ENCODE measurements around the gene CYP2S1. TPM values are rescaled to one million over a fixed set of nuclear protein-coding genes. Genes with fewer than 3 reads are reported as not detected.

CYP2S1 gene
- total and polyA plus RNA-seq, 8 donors, result 2.6 to 22.5 (median 4.2) TPM

DNA sequence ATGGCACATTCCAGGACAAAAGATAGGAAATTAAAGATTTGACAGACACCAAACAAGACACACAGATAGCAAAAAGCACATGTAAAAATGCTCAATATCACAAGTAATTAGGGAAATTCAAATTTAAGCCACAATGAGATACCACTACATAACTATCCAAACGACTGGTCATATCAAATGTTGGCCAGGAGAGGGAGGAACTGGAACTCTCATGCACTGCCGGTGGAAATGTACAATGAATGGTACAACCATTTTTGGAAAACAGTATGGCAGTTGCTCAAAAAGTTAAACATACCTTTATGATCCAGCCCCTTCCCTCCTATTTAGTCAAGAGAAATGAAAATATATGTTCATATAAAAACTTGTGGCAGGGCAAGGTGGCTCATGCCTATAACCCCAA lies 36.8 kb upstream of the CYP2S1 start:
- TF ChIP-seq, protein P1, sequence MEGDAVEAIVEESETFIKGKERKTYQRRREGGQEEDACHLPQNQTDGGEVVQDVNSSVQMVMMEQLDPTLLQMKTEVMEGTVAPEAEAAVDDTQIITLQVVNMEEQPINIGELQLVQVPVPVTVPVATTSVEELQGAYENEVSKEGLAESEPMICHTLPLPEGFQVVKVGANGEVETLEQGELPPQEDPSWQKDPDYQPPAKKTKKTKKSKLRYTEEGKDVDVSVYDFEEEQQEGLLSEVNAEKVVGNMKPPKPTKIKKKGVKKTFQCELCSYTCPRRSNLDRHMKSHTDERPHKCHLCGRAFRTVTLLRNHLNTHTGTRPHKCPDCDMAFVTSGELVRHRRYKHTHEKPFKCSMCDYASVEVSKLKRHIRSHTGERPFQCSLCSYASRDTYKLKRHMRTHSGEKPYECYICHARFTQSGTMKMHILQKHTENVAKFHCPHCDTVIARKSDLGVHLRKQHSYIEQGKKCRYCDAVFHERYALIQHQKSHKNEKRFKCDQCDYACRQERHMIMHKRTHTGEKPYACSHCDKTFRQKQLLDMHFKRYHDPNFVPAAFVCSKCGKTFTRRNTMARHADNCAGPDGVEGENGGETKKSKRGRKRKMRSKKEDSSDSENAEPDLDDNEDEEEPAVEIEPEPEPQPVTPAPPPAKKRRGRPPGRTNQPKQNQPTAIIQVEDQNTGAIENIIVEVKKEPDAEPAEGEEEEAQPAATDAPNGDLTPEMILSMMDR (IDR thresholded peaks at IDR 0.05), result no peak
- no peaks in the 10 kb centered on the region for H3K36me3 ChIP-seq
- no peak overlapping the region for H3K27ac ChIP-seq
- H3K9me3 ChIP-seq, result peaks cover 0 to 5% of the 10 kb centered on the region in 2 donors
- DNase-seq (no peak), ATAC-seq (no peak)
- H3K27me3 ChIP-seq, result no peaks in the 10 kb centered on the region
- no peak overlapping the region for H3K4me3 ChIP-seq
- intact Hi-C loops (cut with DNase I), result no loop called here
- no peaks in the 10 kb centered on the region for H3K4me1 ChIP-seq

DNA sequence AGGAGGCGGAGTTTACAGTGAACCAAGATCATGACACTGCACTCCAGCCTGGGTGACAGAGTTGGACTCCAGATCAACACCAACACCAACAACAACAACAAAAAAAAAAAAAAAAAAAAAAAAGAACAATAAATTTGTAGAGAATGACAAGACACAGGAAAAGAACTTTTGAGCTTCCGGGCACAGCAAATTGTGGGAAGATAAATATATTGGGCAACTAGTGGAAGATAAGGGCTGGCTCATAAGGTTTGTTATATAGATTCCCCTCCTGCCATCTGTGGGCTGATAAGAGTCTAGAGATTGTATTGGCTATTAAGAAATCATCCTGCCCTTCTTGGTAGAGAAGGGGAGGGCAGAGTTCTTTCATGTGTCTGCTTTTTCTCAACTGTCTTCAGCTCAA lies 33.1 kb upstream of the CYP2S1 start:
- Histone ChIP-seq H3K9me3 (peaks cover 0 to 5% of the 10 kb centered on the region in 2 donors), H3K27ac (no peak overlapping the region), H3K27me3 (no peaks in the 10 kb centered on the region), H3K4me1 (no peaks in the 10 kb centered on the region), H3K36me3 (no peaks in the 10 kb centered on the region), H3K4me3 (no peak overlapping the region)
- intact Hi-C loops (cut with DNase I), result no loop called here
- no peak for ATAC-seq
- TF ChIP-seq, protein P1 (IDR thresholded peaks at IDR 0.05), result no peak
- DNase-seq, result no peak

DNA sequence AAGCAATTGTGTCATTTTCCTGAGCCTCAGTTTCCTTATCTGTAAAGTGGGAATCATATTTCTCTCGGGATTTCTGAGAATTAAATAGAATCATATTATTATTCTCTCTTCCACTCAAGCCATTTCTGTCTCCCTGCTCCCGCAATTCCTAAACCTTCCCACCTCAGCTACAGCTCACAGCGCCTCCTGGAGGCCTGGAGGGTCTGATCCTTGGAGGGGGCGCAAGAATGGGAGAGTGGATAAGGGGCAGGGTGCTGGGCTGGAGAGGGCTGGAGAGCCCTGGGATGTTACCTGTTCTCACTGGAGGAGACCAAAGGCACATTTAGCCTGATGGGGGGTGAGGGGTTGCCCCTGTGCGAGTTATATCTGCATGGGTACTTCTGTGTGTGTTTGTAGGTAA lies 31.1 kb upstream of the CYP2S1 start:
- H3K27ac ChIP-seq, result no peak overlapping the region
- no peaks in the 10 kb centered on the region for H3K27me3 ChIP-seq
- intact Hi-C loops (cut with DNase I), result no loop called here
- DNase-seq (no peak), ATAC-seq (no peak)
- no peaks in the 10 kb centered on the region for H3K36me3 ChIP-seq
- TF ChIP-seq, protein P1 (IDR thresholded peaks at IDR 0.05), result no peak
- H3K4me1 ChIP-seq, result no peaks in the 10 kb centered on the region
- no peak overlapping the region for H3K4me3 ChIP-seq
- no peaks in the 10 kb centered on the region for H3K9me3 ChIP-seq

DNA sequence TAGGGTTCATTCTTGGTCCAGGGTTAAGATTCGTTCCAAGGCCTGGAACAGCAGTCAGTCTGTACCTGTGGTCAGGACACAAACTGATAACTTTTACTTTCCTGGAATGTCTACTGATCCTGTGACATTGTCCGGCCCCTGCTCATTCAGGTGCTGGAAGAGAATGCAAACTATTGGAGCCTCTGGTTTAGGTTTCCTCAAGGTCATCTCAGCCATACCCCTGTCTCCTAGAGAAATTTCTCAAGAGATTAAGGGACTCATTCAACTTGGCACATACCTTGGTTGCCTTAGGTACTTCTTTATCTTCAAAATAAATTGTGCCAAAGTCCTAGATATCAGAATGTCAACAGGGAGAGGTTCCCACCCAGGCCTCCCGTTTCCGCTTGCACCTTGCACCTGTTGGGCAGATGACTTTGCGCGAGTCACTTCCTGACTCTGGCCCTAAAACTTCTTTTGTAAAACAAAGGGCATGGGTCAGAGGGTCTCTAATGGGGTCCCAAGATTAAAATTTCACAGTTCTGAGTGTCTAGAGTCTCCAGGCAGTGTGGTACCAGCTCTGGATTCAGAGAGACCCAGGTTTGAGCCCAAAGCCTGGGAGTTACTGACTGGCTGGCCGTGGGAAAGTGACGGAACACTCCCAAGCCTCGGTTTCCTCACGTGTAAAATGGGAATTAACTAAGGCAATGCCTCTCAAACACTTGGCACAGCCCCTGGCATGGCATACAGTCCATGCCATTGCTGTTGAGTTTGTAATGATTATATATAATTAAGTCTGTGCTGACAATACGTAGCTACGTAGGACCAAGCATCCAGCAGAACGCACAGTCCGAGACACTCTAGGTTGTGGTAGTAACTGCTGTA lies 25.8 kb upstream of the CYP2S1 start:
- Histone ChIP-seq H3K27me3 (no peaks in the 10 kb centered on the region), H3K36me3 (no peaks in the 10 kb centered on the region), H3K4me3 (no peak overlapping the region), H3K27ac (no peak overlapping the region), H3K9me3 (no peaks in the 10 kb centered on the region), H3K4me1 (no peaks in the 10 kb centered on the region)
- ATAC-seq, result no peak
- no peak for DNase-seq
- intact Hi-C loops (cut with DNase I), result no loop called here
- TF ChIP-seq, protein P1 (IDR thresholded peaks at IDR 0.05), result no peak

DNA sequence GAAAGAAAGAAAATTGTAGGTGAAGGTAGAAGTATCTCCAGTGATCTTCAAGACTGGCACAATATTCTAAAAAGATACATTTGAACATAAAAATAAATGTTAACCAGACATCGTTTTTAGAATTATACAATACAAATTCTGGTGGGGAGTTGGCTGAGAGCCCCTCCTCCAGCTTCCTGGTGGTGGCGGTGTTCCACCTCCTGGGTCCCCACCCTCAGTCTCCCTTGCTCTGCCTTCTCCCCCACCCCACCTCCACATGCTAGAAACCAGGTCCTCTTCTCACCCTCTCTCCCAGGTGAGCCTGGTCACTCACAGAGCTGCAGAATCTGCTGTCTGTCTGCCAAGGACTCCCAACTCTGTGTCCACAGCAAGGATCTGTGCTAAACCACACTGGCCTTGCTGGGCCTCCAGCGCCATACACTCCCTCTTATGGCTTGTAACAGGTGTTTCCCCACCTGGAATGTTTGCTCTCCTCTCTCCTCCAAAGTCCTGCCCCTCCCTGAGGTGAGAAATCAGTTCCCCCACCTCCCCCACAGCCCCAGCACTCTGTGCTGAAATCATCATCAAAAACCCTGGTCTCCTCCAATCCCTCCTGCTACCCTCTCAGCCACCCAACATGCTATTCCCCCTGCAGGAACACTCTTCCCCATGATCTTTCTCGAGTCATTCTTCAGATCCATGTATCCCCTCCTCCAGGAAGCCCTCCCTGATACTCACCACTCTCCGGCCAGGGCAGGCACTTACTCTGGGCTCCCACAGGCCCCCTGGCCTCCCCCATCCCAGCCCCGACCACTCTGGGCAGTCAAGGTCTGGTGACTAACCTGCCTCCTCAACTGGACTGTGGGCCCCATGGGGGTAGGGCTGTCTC lies 20.5 kb upstream of the CYP2S1 start:
- peak; percentile 70 for ATAC-seq
- H3K27ac ChIP-seq, result no peak overlapping the region
- DNase-seq, result peak in 2 of 4 donors; percentile 23 to 58
- H3K4me1 ChIP-seq, result peaks cover 0 to 17% of the 10 kb centered on the region in 2 donors
- no peaks in the 10 kb centered on the region for H3K36me3 ChIP-seq
- intact Hi-C loops (cut with DNase I), result no loop called here
- no peak overlapping the region for H3K4me3 ChIP-seq
- no peaks in the 10 kb centered on the region for H3K27me3 ChIP-seq
- TF ChIP-seq, protein P1 (IDR thresholded peaks at IDR 0.05), result no peak
- H3K9me3 ChIP-seq, result no peaks in the 10 kb centered on the region

Data from left lung (tissue), 10 donors.